DND-41 (cell line): ENCODE results near the gene C4BPA.

ENCODE experiments used
- ATAC-seq: fragments of 200-7000 bp; cut with Tn5 transposase; 3 replicates; pipeline ENCODE4 v1.9.1; 2021; ENCODE audit warnings: low read depth; ENCODE audit not compliant: insufficient read depth
- DNase-seq: peaks from one replicate; pipeline ENCODE4 v3.0.0-alpha.2; 2020
- H2AFZ ChIP-seq: 2 replicates; pipeline ENCODE4 v1.6.0; 2012; ENCODE audit warnings: low read depth, low read length
- H3K27ac ChIP-seq: 2 replicates; pipeline ENCODE4 v1.5.1; 2012; ENCODE audit warnings: low read length, inconsistent platforms
- H3K27me3 ChIP-seq: fragments of 200-600 bp; sonication (generic); 2 replicates; pipeline ENCODE4 v1.6.0; 2012; ENCODE audit warnings: low read length, mild to moderate bottlenecking, inconsistent platforms; ENCODE audit not compliant: insufficient read depth, poor library complexity
- H3K36me3 ChIP-seq: 2 replicates; pipeline ENCODE4 v1.5.1; 2012; ENCODE audit warnings: low read length, inconsistent platforms; ENCODE audit not compliant: insufficient read depth
- H3K4me1 ChIP-seq: 2 replicates; pipeline ENCODE4 v1.5.1; 2012; ENCODE audit warnings: mild to moderate bottlenecking, low read length; ENCODE audit not compliant: insufficient read depth
- H3K4me2 ChIP-seq: 2 replicates; pipeline ENCODE4 v1.6.0; 2012; ENCODE audit warnings: mild to moderate bottlenecking, moderate library complexity, low read length, inconsistent platforms; ENCODE audit not compliant: insufficient read depth
- H3K4me3 ChIP-seq, 2 experiments: fragments of 200-600 bp in 1 of 2; shearing (Covaris generic) in 1 of 2; 2 replicates each; pipeline ENCODE4 v1.5.1; 2012 to 2016; ENCODE audit warnings: inconsistent platforms in 2 of 2, low read length in 2 of 2, mild to moderate bottlenecking in 2 of 2, low read depth in 1 of 2, moderate library complexity in 1 of 2
- H3K79me2 ChIP-seq: 2 replicates; pipeline ENCODE4 v1.6.0; 2012; ENCODE audit warnings: low read length, inconsistent platforms; ENCODE audit not compliant: insufficient read depth
- H3K9ac ChIP-seq: 2 replicates; pipeline ENCODE4 v1.6.0; 2012; ENCODE audit warnings: low read depth, mild to moderate bottlenecking, inconsistent platforms, low read length, moderate library complexity
- H3K9me3 ChIP-seq: 2 replicates; pipeline ENCODE4 v1.5.1; 2012; ENCODE audit warnings: low read length, moderate library complexity, mild to moderate bottlenecking, inconsistent platforms; ENCODE audit not compliant: insufficient read depth, severe bottlenecking
- H4K20me1 ChIP-seq: 2 replicates; pipeline ENCODE4 v1.6.0; 2012; ENCODE audit warnings: low read length; ENCODE audit not compliant: insufficient read depth
- CTCF ChIP-seq: IDR thresholded peaks from 2 replicates; pipeline ENCODE4 v1.5.1; 2012; ENCODE audit warnings: borderline replicate concordance, low read length, moderate library complexity, mild to moderate bottlenecking; ENCODE audit not compliant: poor library complexity, severe bottlenecking; ENCODE audit errors: extremely low read depth
- EZH2 ChIP-seq: IDR thresholded peaks from 3 replicates; pipeline ENCODE4 v1.6.1; 2012; ENCODE audit warnings: borderline replicate concordance, low read depth, mild to moderate bottlenecking, moderate library complexity, low read length, inconsistent platforms; ENCODE audit not compliant: severe bottlenecking

Gene C4BPA

DNA sequence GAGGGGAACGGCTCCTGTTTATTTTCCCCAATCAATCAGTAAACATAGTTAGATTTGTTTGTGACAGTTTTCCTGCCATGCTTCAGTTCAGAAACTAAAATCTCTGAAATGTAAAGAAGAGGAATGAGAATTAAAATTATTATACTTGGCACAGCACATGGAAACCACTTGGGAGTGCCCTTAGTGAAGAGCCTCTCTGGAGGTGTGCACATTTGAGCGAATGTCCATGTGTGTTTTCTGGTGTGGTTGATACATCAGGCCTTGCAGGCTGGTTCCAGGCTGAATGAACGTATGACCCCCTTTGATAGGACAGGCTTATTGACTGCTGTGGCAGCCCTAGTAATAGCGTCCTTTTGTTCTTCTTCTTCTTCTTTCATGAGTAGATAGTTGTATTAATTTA is 27.1 kb downstream of the C4BPA start:
- Histone ChIP-seq H3K79me2 (no peaks in the 10 kb centered on the region), H3K9me3 (peaks cover 12% of the 10 kb centered on the region), H3K27ac (no peak overlapping the region), H3K36me3 (no peaks in the 10 kb centered on the region), H2AFZ (no peak overlapping the region), H4K20me1 (no peaks in the 10 kb centered on the region), H3K4me1 (peaks cover 7% of the 10 kb centered on the region; the same call in 1 of the 2 replicates), H3K4me2 (no peak overlapping the region), H3K4me3 (no peak overlapping the region), H3K27me3 (no peaks in the 10 kb centered on the region), H3K9ac (no peak overlapping the region)
- ATAC-seq, result no peak
- TF ChIP-seq CTCF, result no peak
- TF ChIP-seq EZH2, result no peak
- DNase-seq, result no peak

- Histone ChIP-seq H3K9me3 (peaks cover 2% of the 10 kb centered on the region), H3K27ac (no peak overlapping the region), H2AFZ (no peak overlapping the region), H3K9ac (no peak overlapping the region), H3K36me3 (no peaks in the 10 kb centered on the region), H3K4me1 (no peaks in the 10 kb centered on the region), H3K4me3 (no peak overlapping the region), H3K27me3 (no peaks in the 10 kb centered on the region), H3K4me2 (no peak overlapping the region), H4K20me1 (no peaks in the 10 kb centered on the region), H3K79me2 (no peaks in the 10 kb centered on the region)
- TF ChIP-seq CTCF, result no peak
- TF ChIP-seq EZH2, result no peak
- ATAC-seq (no peak), DNase-seq (no peak)
Measured at GRCh38 chr1:207134581-207134980, 30.5 kb downstream of the C4BPA start.

DNA sequence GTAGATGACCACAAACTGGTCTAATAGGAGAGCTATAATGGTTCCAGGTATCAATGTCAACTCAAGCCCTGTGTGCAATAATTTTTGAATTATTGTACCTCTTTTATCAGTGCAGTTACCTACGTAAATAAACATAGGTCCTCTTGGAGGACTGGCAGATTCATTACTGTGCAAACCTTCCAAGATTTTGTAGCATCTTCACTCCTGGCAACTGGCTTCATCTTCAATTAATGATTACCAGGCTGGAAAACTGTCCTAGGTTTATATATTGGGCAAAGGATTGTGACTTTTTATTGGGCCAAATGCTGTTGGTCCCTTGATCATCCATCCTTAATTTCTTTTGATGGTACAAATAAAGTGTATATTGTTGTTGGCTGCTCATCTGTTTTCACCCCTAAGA is 35.6 kb downstream of the C4BPA start:
- Histone ChIP-seq H3K9ac (no peak overlapping the region), H3K79me2 (no peaks in the 10 kb centered on the region), H3K4me3 (no peak overlapping the region), H3K27ac (no peak overlapping the region), H3K4me2 (no peak overlapping the region), H3K27me3 (no peaks in the 10 kb centered on the region), H2AFZ (no peak overlapping the region), H3K4me1 (no peaks in the 10 kb centered on the region), H3K9me3 (no peaks in the 10 kb centered on the region), H4K20me1 (no peaks in the 10 kb centered on the region), H3K36me3 (no peaks in the 10 kb centered on the region)
- DNase-seq, result no peak
- no peak for ATAC-seq
- TF ChIP-seq CTCF (no peak), EZH2 (no peak)

- no peak overlapping the region for H2AFZ ChIP-seq
- no peak for TF ChIP-seq CTCF
- ATAC-seq (no peak), DNase-seq (no peak)
- no peaks in the 10 kb centered on the region for H3K27me3 ChIP-seq
- no peak overlapping the region for H3K4me3 ChIP-seq
- H3K9me3 ChIP-seq, result no peaks in the 10 kb centered on the region
- H3K36me3 ChIP-seq, result no peaks in the 10 kb centered on the region
- no peak overlapping the region for H3K9ac ChIP-seq
- H3K27ac ChIP-seq, result no peak overlapping the region
- H3K4me2 ChIP-seq, result no peak overlapping the region
- no peaks in the 10 kb centered on the region for H3K79me2 ChIP-seq
- H3K4me1 ChIP-seq, result no peaks in the 10 kb centered on the region
- no peaks in the 10 kb centered on the region for H4K20me1 ChIP-seq
Measured at GRCh38 chr1:207140536-207140935, 36.5 kb downstream of the C4BPA start.
